K562 (cell line): ENCODE results near the gene PPP4C. TPM values are rescaled to one million over a fixed set of nuclear protein-coding genes. Genes with fewer than 3 reads are reported as not detected.
A peak's percentile ranks its signal among the peaks of the same experiment; 100 is the strongest.

ENCODE experiments used
- CEBPB ChIP-seq: fragments of 450-650 bp; IDR thresholded peaks from 2 replicates; pipeline ENCODE4 v1.6.1; 2016; ENCODE audit warnings: missing genetic modification characterization, missing compliant biosample characterization
- CHD2 ChIP-seq: IDR thresholded peaks from 2 replicates; pipeline ENCODE4 v1.6.1; 2011; ENCODE audit warnings: low read depth, low read length
- EP400 ChIP-seq: fragments of 450-650 bp; IDR thresholded peaks from 2 replicates; pipeline ENCODE4 v1.6.1; 2017; ENCODE audit warnings: antibody characterized with exemption, mild to moderate bottlenecking, moderate library complexity
- FOXA1 ChIP-seq: fragments of 450-650 bp; IDR thresholded peaks from 2 replicates; pipeline ENCODE4 v1.6.1; 2016; ENCODE audit warnings: mild to moderate bottlenecking, borderline replicate concordance
- FOXK2 ChIP-seq, 2 experiments: fragments of 450-650 bp; IDR thresholded peaks in 1 of 2; conservative IDR thresholded peaks in 1 of 2; 2 replicates each; pipeline ENCODE4 v1.6.1; 2016; ENCODE audit warnings: low read depth in 2 of 2, mild to moderate bottlenecking in 1 of 2
- GABPA ChIP-seq: fragments of 200-800 bp; sonication (Bioruptor generic); conservative IDR thresholded peaks from 2 replicates; pipeline ENCODE4 v1.6.1; 2016; ENCODE audit warnings: low read depth, missing genetic modification characterization, missing compliant biosample characterization
- HCFC1 ChIP-seq: IDR thresholded peaks from 2 replicates; pipeline ENCODE4 v1.6.1; 2012; ENCODE audit warnings: low read depth, low read length, improper control_type of control experiment
- MCM2 ChIP-seq: fragments of 450-650 bp; IDR thresholded peaks from 2 replicates; pipeline ENCODE4 v1.6.1; 2017; ENCODE audit warnings: low read depth, mild to moderate bottlenecking
- MTA3 ChIP-seq: fragments of 450-650 bp; formaldehyde crosslinking; IDR thresholded peaks from 2 replicates; pipeline ENCODE4 v1.6.1; 2017; ENCODE audit warnings: mild to moderate bottlenecking, borderline replicate concordance
- NBN ChIP-seq: fragments of 450-650 bp; IDR thresholded peaks from 2 replicates; pipeline ENCODE4 v1.6.1; 2016; ENCODE audit warnings: low read depth, mild to moderate bottlenecking
- RBFOX2 ChIP-seq: fragments of 200-400 bp; formaldehyde crosslinking; IDR thresholded peaks from 2 replicates; pipeline ENCODE4 v1.6.1; 2017; ENCODE audit warnings: low read depth, mild to moderate bottlenecking, low read length, moderate library complexity
- RHOXF2B ChIP-seq: fragments of 250-450 bp; sonication (Bioruptor Pico); conservative IDR thresholded peaks from 2 replicates; pipeline ENCODE4 v1.5.1; 2021
- SLC30A9 ChIP-seq: fragments of 250-450 bp; sonication (Bioruptor Pico); IDR thresholded peaks from 2 replicates; pipeline ENCODE4 v1.8.0; 2022; ENCODE audit warnings: mild to moderate bottlenecking, moderate library complexity
- TAF1 ChIP-seq: IDR thresholded peaks from 2 replicates; pipeline ENCODE4 v1.6.1; 2011; ENCODE audit warnings: mild to moderate bottlenecking, low read length, moderate library complexity; ENCODE audit not compliant: insufficient read depth, control insufficient read depth, severe bottlenecking; ENCODE audit errors: extremely low read depth
- TEAD1 ChIP-seq, 2 experiments: fragments of 450-650 bp in 1 of 2; sonication (generic) in 1 of 2; formaldehyde crosslinking; IDR thresholded peaks; 2 replicates each; pipeline versions ENCODE4 v1.4.0 to v1.8.0; 2020 to 2022; ENCODE audit warnings: mild to moderate bottlenecking in 2 of 2, missing genetic modification reagents in 1 of 2
- XRCC4 ChIP-seq: IDR thresholded peaks from one replicate; pipeline ENCODE4 v1.6.1; 2011; ENCODE audit not compliant: insufficient read depth, insufficient read length; ENCODE audit errors: extremely low read depth
- ZEB2 ChIP-seq: fragments of 450-650 bp; IDR thresholded peaks from 2 replicates; pipeline ENCODE4 v1.6.1; 2016
- ZNF3 ChIP-seq: fragments of 250-450 bp; sonication (Bioruptor Pico); IDR thresholded peaks from 2 replicates; pipeline ENCODE4 v1.5.0; 2021; ENCODE audit warnings: mild to moderate bottlenecking, moderate library complexity
- ZNF408 ChIP-seq: fragments of 250-450 bp; sonication (Bioruptor Pico); IDR thresholded peaks from 2 replicates; pipeline ENCODE4 v1.4.0; 2020; ENCODE audit warnings: low read depth, mild to moderate bottlenecking, moderate library complexity
- ZNF551 ChIP-seq: fragments of 250-450 bp; sonication (Bioruptor Pico); IDR thresholded peaks from 2 replicates; pipeline ENCODE4 v1.5.0; 2021; ENCODE audit warnings: mild to moderate bottlenecking, moderate library complexity
- ZNF764 ChIP-seq: fragments of 250-450 bp; sonication (Bioruptor Pico); IDR thresholded peaks from 2 replicates; pipeline ENCODE4 v1.4.0; 2020; ENCODE audit warnings: low read depth, mild to moderate bottlenecking, moderate library complexity
- polyA plus RNA-seq, 8 experiments: library from polyadenylated mRNA; depleted of rRNA in 4 of 8; stranded (reverse) in 5 of 8; unstranded in 3 of 8; fragments of >200 nt; fragmentation: Nextera tagmentation in 2 of 8; fragmentation: Illumina TruSeq in 1 of 8; extraction: Ambion mirVana in 2 of 8; extraction: Trizol in 1 of 8; gene quantifications; 2 replicates each; pipeline versions ENCODE4 v1.2.1 to v1.2.3, GENCODE V29; 2011 to 2014; ENCODE audit warnings: inconsistent platforms in 1 of 8, missing spikeins in 1 of 8
- total RNA-seq, 7 experiments: library from RNA; depleted of rRNA in 6 of 7; stranded (reverse); fragments of >200 nt in 6 of 7; fragmentation: Illumina TruSeq in 2 of 7; extraction: Trizol in 2 of 7; gene quantifications; 2 replicates each; pipeline versions ENCODE4 v1.2.1 to v1.2.3, GENCODE V29; 2011 to 2021; ENCODE audit warnings: low replicate concordance in 1 of 7
- TF ChIP-seq, protein P1 (sequence below): fragments of 200-800 bp; sonication (Bioruptor generic); IDR thresholded peaks from 2 replicates; pipeline ENCODE4 v1.6.1; 2017; ENCODE audit warnings: missing genetic modification characterization, missing compliant biosample characterization
- TF ChIP-seq, protein P2 (sequence below): fragments of 450-650 bp; IDR thresholded peaks from 2 replicates; pipeline ENCODE4 v1.6.1; 2016; ENCODE audit warnings: low read depth, mild to moderate bottlenecking, moderate library complexity
- TF ChIP-seq, protein P3 (sequence below), 2 experiments: fragments of 450-650 bp; IDR thresholded peaks; 2 replicates each; pipeline ENCODE4 v1.6.1; 2018; ENCODE audit warnings: mild to moderate bottlenecking in 2 of 2, low read depth in 1 of 2; ENCODE audit not compliant: partially characterized antibody in 2 of 2

The PPP4C gene
- total and polyA plus RNA-seq, 9 of the 15 experiments (the other 6 are each of a cell fraction or from before 2014, with no cell fraction given) = 3.5 to 183 (median 131) TPM

DNA sequence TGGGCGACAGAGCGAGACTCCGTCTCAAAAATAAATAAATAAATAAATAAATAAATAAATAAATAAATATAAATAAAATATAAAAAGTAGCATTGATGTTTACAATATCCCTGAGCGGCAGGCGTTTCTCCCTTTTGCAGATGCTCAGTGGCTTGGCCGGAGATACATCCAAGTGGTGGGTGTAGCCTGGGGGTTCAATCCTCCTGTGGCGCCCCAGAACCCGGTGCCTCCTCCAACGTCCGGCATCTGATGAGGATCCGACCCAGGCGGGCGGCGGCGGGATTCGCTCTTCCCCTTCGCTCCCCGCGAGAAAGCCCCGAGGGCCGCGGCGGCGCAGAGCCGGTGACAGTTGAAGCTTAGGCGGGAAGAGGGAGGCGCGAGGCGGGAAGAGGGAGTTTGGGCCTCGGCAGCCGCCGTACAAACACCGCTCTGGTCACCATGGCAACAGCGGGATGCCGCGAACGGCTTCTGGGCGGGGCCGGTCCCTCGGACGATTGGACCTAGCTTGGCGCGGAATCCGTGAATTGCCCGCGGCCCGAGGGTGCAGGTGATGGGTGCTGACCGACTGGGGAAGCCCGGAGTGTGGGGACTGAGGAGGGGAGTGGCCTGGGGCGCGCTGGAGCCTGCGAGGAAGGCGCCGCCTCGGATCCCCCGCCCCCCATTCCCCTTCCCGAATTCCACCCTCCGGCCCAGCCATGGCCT is 23.0 kb upstream of the PPP4C start (continued):
- TF ChIP-seq, protein P1, sequence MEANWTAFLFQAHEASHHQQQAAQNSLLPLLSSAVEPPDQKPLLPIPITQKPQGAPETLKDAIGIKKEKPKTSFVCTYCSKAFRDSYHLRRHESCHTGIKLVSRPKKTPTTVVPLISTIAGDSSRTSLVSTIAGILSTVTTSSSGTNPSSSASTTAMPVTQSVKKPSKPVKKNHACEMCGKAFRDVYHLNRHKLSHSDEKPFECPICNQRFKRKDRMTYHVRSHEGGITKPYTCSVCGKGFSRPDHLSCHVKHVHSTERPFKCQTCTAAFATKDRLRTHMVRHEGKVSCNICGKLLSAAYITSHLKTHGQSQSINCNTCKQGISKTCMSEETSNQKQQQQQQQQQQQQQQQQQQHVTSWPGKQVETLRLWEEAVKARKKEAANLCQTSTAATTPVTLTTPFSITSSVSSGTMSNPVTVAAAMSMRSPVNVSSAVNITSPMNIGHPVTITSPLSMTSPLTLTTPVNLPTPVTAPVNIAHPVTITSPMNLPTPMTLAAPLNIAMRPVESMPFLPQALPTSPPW (CRISPR knock-in tag) = peak; percentile 57
- TF ChIP-seq RHOXF2B (CRISPR knock-in tag) (no peak), ZEB2 (no peak), TEAD1 (CRISPR knock-in tag; IDR thresholded peaks at IDR 0.05) (peak in 1 of 2 experiments; percentile 89; a peak in 1 of 4 replicates), FOXA1 (no peak), ZNF3 (CRISPR knock-in tag) (no peak), CHD2 (peak; percentile 81), ZNF408 (CRISPR knock-in tag) (no peak), XRCC4 (no peak), FOXK2 (conservative IDR thresholded peaks at IDR 0.05 in 1 of 2, IDR thresholded peaks at IDR 0.05 in 1 of 2; ENCODE audit: low read depth in 2 of 2) (peak in 1 of 2 experiments; percentile 15; a peak in 2 of 4 replicates), MTA3 (peak; percentile 100), HCFC1 (peak; percentile 71), SLC30A9 (CRISPR knock-in tag) (no peak), ZNF551 (CRISPR knock-in tag) (no peak), ZNF764 (CRISPR knock-in tag) (no peak), NBN (peak; percentile 53; the same call in 1 of the 2 replicates), EP400 (peak; percentile 88), CEBPB (tag) (no peak; the same call in 1 of the 2 replicates), MCM2 (no peak), RBFOX2 (peak; percentile 86), GABPA (tag) (no peak), TAF1 (peak; percentile 59)
- TF ChIP-seq, protein P2, sequence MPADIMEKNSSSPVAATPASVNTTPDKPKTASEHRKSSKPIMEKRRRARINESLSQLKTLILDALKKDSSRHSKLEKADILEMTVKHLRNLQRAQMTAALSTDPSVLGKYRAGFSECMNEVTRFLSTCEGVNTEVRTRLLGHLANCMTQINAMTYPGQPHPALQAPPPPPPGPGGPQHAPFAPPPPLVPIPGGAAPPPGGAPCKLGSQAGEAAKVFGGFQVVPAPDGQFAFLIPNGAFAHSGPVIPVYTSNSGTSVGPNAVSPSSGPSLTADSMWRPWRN = no peak
- TF ChIP-seq, protein P3, sequence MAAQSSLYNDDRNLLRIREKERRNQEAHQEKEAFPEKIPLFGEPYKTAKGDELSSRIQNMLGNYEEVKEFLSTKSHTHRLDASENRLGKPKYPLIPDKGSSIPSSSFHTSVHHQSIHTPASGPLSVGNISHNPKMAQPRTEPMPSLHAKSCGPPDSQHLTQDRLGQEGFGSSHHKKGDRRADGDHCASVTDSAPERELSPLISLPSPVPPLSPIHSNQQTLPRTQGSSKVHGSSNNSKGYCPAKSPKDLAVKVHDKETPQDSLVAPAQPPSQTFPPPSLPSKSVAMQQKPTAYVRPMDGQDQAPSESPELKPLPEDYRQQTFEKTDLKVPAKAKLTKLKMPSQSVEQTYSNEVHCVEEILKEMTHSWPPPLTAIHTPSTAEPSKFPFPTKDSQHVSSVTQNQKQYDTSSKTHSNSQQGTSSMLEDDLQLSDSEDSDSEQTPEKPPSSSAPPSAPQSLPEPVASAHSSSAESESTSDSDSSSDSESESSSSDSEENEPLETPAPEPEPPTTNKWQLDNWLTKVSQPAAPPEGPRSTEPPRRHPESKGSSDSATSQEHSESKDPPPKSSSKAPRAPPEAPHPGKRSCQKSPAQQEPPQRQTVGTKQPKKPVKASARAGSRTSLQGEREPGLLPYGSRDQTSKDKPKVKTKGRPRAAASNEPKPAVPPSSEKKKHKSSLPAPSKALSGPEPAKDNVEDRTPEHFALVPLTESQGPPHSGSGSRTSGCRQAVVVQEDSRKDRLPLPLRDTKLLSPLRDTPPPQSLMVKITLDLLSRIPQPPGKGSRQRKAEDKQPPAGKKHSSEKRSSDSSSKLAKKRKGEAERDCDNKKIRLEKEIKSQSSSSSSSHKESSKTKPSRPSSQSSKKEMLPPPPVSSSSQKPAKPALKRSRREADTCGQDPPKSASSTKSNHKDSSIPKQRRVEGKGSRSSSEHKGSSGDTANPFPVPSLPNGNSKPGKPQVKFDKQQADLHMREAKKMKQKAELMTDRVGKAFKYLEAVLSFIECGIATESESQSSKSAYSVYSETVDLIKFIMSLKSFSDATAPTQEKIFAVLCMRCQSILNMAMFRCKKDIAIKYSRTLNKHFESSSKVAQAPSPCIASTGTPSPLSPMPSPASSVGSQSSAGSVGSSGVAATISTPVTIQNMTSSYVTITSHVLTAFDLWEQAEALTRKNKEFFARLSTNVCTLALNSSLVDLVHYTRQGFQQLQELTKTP (IDR thresholded peaks at IDR 0.05; ENCODE audit: low read depth in 1 of 2, partially characterized antibody in 2 of 2) = peak in 1 of 2 experiments; percentile 64
